Measurements from ENCODE around the gene C10orf143. TPM values are rescaled to one million over a fixed set of nuclear protein-coding genes. Genes with fewer than 3 reads are reported as not detected.

The C10orf143 gene
- total RNA-seq, 1 donor from 2014 or later, result 3.4 TPM

GRCh38 chr10:130040817-130041330 lies 69.8 kb downstream of the C10orf143 start:
- intact Hi-C loops (cut with DNase I), result no loop called here
- H3K4me1 ChIP-seq, result no peaks in the 10 kb centered on the region
- no peak overlapping the region for H3K4me3 ChIP-seq
- H3K27me3 ChIP-seq, result peaks cover 5% of the 10 kb centered on the region
- H3K27ac ChIP-seq, result no peak overlapping the region
- TF ChIP-seq CTCF (IDR thresholded peaks at IDR 0.05), result no peak
- DNase-seq, result peak; percentile 48
- ATAC-seq, result no peak
- H3K36me3 ChIP-seq, result no peaks in the 10 kb centered on the region
- no peaks in the 10 kb centered on the region for H3K9me3 ChIP-seq

- no peaks in the 10 kb centered on the region for H3K9me3 ChIP-seq
- no peak for TF ChIP-seq CTCF (IDR thresholded peaks at IDR 0.05)
- peak; percentile 37 for DNase-seq
- H3K27ac ChIP-seq, result no peak overlapping the region
- no peak overlapping the region for H3K4me3 ChIP-seq
- no peaks in the 10 kb centered on the region for H3K4me1 ChIP-seq
- H3K36me3 ChIP-seq, result no peaks in the 10 kb centered on the region
- intact Hi-C loops (cut with DNase I), result no loop called here
- H3K27me3 ChIP-seq, result peaks cover 5% of the 10 kb centered on the region
- no peak for ATAC-seq
Observed at GRCh38 chr10:130040351-130040750, 70.3 kb downstream of the C10orf143 start.

- Histone ChIP-seq H3K9me3 (no peaks in the 10 kb centered on the region), H3K27me3 (no peaks in the 10 kb centered on the region), H3K36me3 (no peaks in the 10 kb centered on the region), H3K4me1 (no peaks in the 10 kb centered on the region), H3K27ac (no peak overlapping the region), H3K4me3 (no peak overlapping the region)
- DNase-seq (no peak), ATAC-seq (no peak)
- no peak for TF ChIP-seq CTCF (IDR thresholded peaks at IDR 0.05)
- intact Hi-C loops (cut with DNase I), result no loop called here
Observed at GRCh38 chr10:130039141-130039540, 71.5 kb downstream of the C10orf143 start.

GRCh38 chr10:130038611-130039109 lies 72.0 kb downstream of the C10orf143 start:
- no peak for TF ChIP-seq CTCF (IDR thresholded peaks at IDR 0.05)
- ATAC-seq (no peak), DNase-seq (peak; percentile 19)
- Histone ChIP-seq H3K9me3 (no peaks in the 10 kb centered on the region), H3K27ac (no peak overlapping the region), H3K36me3 (no peaks in the 10 kb centered on the region), H3K4me3 (no peak overlapping the region), H3K27me3 (no peaks in the 10 kb centered on the region), H3K4me1 (no peaks in the 10 kb centered on the region)
- intact Hi-C loops (cut with DNase I), result no loop called here

- DNase-seq (peak; percentile 36), ATAC-seq (no peak)
- no peak for TF ChIP-seq CTCF (IDR thresholded peaks at IDR 0.05)
- no peak overlapping the region for H3K27ac ChIP-seq
- H3K36me3 ChIP-seq, result no peaks in the 10 kb centered on the region
- H3K4me3 ChIP-seq, result no peak overlapping the region
- H3K9me3 ChIP-seq, result no peaks in the 10 kb centered on the region
- H3K27me3 ChIP-seq, result no peaks in the 10 kb centered on the region
- no peaks in the 10 kb centered on the region for H3K4me1 ChIP-seq
- intact Hi-C loops (cut with DNase I), result no loop called here
Observed at GRCh38 chr10:130038019-130038555, 72.5 kb downstream of the C10orf143 start.
